Smooth muscle cell (in vitro differentiated cells): ENCODE data around the gene EPS15. TPM values are rescaled to one million over a fixed set of nuclear protein-coding genes. Genes with fewer than 3 reads are reported as not detected.

Experiments used
- DNase-seq: peaks from one replicate; lab custom pipeline; 2025; ENCODE audit not compliant: unreplicated experiment; lab: John Stamatoyannopoulos, UW
- H2AFZ ChIP-seq: fragments of 200-600 bp; sonication (generic); 2 replicates; pipeline ENCODE4 v1.6.0; 2016; ENCODE audit warnings: antibody characterized with exemption, low read depth, mild to moderate bottlenecking
- H3F3A ChIP-seq: fragments of 200-600 bp; sonication (generic); 2 replicates; pipeline ENCODE4 v1.6.0; 2017; ENCODE audit warnings: antibody characterized with exemption, low read depth
- H3K27ac ChIP-seq: fragments of 200-600 bp; sonication (generic); 2 replicates; pipeline ENCODE4 v1.5.1; 2016; ENCODE audit warnings: low read depth, mild to moderate bottlenecking
- H3K27me3 ChIP-seq: fragments of 200-600 bp; sonication (generic); 2 replicates; pipeline ENCODE4 v1.6.1; 2016; ENCODE audit warnings: low read depth, mild to moderate bottlenecking
- H3K36me3 ChIP-seq: fragments of 200-600 bp; sonication (generic); 2 replicates; pipeline ENCODE4 v1.5.1; 2016; ENCODE audit warnings: low read depth
- H3K4me1 ChIP-seq: fragments of 200-600 bp; sonication (generic); 2 replicates; pipeline ENCODE4 v1.5.1; 2016; ENCODE audit warnings: low read depth
- H3K4me2 ChIP-seq: fragments of 200-600 bp; sonication (generic); 2 replicates; pipeline ENCODE4 v1.6.0; 2016; ENCODE audit warnings: mild to moderate bottlenecking
- H3K4me3 ChIP-seq: fragments of 200-600 bp; sonication (generic); 2 replicates; pipeline ENCODE4 v1.5.1; 2016; ENCODE audit warnings: mild to moderate bottlenecking
- H3K79me2 ChIP-seq: fragments of 200-600 bp; sonication (generic); 2 replicates; pipeline ENCODE4 v1.6.0; 2016; ENCODE audit warnings: low read depth, mild to moderate bottlenecking
- H3K9ac ChIP-seq: fragments of 200-600 bp; sonication (generic); 2 replicates; pipeline ENCODE4 v1.6.0; 2016; ENCODE audit warnings: low read depth
- H3K9me3 ChIP-seq: fragments of 200-600 bp; sonication (generic); replicated peaks from 2 replicates; pipeline ENCODE4 v1.5.1; 2016; ENCODE audit warnings: low read depth
- H4K20me1 ChIP-seq: fragments of 200-600 bp; sonication (generic); 2 replicates; pipeline ENCODE4 v1.6.0; 2016; ENCODE audit warnings: low read depth
- CTCF ChIP-seq: fragments of 200-600 bp; sonication (generic); IDR thresholded peaks from 2 replicates; pipeline ENCODE4 v1.5.1; 2017; ENCODE audit warnings: borderline replicate concordance, mild to moderate bottlenecking, antibody characterized with exemption; ENCODE audit not compliant: insufficient read depth, poor library complexity, severe bottlenecking
- WGBS: methylation state at CpG from one replicate; pipeline ENCODE4 v1.1.7; 2016; ENCODE audit warnings: low lambda C conversion rate; 5-methylcytosine and 5-hydroxymethylcytosine counted together
- polyA plus RNA-seq: library from polyadenylated mRNA; unstranded; fragments of >200 nt; fragmentation: Nextera tagmentation; extraction: Ambion mirVana; gene quantifications from 2 replicates; pipeline ENCODE4 v1.2.1, GENCODE V29; 2016
- total RNA-seq: library from RNA; depleted of rRNA; stranded (reverse); fragments of >200 nt; gene quantifications from 2 replicates; pipeline ENCODE4 v1.2.3, GENCODE V29; 2014

The EPS15 gene
- total and polyA plus RNA-seq, 2 experiments from 2014 or later: 9.0 to 54.3 TPM

- no peak for DNase-seq
- Histone ChIP-seq H3K9me3 (no peaks in the 10 kb centered on the region), H3K4me2 (peak overlapping the region; percentile 96), H3K27ac (no peak overlapping the region), H3K4me3 (peak overlapping the region; percentile 96), H3K27me3 (no peaks in the 10 kb centered on the region), H3K9ac (peak overlapping the region; percentile 12), H2AFZ (no peak overlapping the region), H3K79me2 (peaks cover 68% of the 10 kb centered on the region), H4K20me1 (peaks cover 57% of the 10 kb centered on the region), H3K4me1 (peaks cover 18% of the 10 kb centered on the region), H3F3A (peaks cover 9% of the 10 kb centered on the region), H3K36me3 (no peaks in the 10 kb centered on the region)
- TF ChIP-seq CTCF: no peak
- WGBS: 56% methylated on average over 2 of the region's 2 CpGs
Observed at GRCh38 chr1:51516649-51517158, 2.4 kb downstream of the EPS15 start.

- peak overlapping the region; percentile 12 for H3K9ac ChIP-seq
- no peak for TF ChIP-seq CTCF
- H3K4me1 ChIP-seq: peaks cover 18% of the 10 kb centered on the region
- no peak overlapping the region for H2AFZ ChIP-seq
- H3K4me3 ChIP-seq: no peak overlapping the region
- peaks cover 74% of the 10 kb centered on the region for H3K79me2 ChIP-seq
- no peaks in the 10 kb centered on the region for H3K9me3 ChIP-seq
- peaks cover 9% of the 10 kb centered on the region for H3F3A ChIP-seq
- peak overlapping the region; percentile 96 for H3K4me2 ChIP-seq
- H4K20me1 ChIP-seq: peaks cover 63% of the 10 kb centered on the region
- H3K27ac ChIP-seq: no peak overlapping the region
- no peaks in the 10 kb centered on the region for H3K36me3 ChIP-seq
- H3K27me3 ChIP-seq: no peaks in the 10 kb centered on the region
- no peak for DNase-seq
Observed at GRCh38 chr1:51515982-51516648, 3.0 kb downstream of the EPS15 start.

GRCh38 chr1:51515312-51515960, 3.6 kb downstream of the EPS15 start:
- WGBS: 93% methylated on average over 5 of the region's 5 CpGs
- Histone ChIP-seq H3K79me2 (peaks cover 81% of the 10 kb centered on the region), H3F3A (peaks cover 9% of the 10 kb centered on the region), H3K4me2 (no peak overlapping the region), H3K36me3 (no peaks in the 10 kb centered on the region), H3K27me3 (no peaks in the 10 kb centered on the region), H3K4me1 (peaks cover 18% of the 10 kb centered on the region), H2AFZ (no peak overlapping the region), H3K4me3 (no peak overlapping the region), H3K9ac (no peak overlapping the region), H3K27ac (no peak overlapping the region), H4K20me1 (peaks cover 67% of the 10 kb centered on the region), H3K9me3 (no peaks in the 10 kb centered on the region)
- no peak for TF ChIP-seq CTCF
- no peak for DNase-seq
